ENCODE results near the gene NFKB1.

Gene NFKB1

GRCh38 chr4:102638621-102639020 lies 137.5 kb downstream of the NFKB1 start:
- Histone ChIP-seq H3K27me3 (ENCODE audit: insufficient read depth, low read length) (no peaks in the 10 kb centered on the region), H3K36me3 (ENCODE audit: insufficient read depth, low read length) (peaks cover 45% of the 10 kb centered on the region; the same call in 1 of the 2 replicates), H3F3A (ENCODE audit: insufficient read depth, low read length) (no peaks in the 10 kb centered on the region), H3K4me3 (ENCODE audit: low read depth, low read length, poor library complexity, severe bottlenecking) (no peak overlapping the region), H3K9ac (ENCODE audit: low read length) (no peak overlapping the region), H3K4me1 (ENCODE audit: insufficient read depth, low read length, severe bottlenecking) (no peaks in the 10 kb centered on the region), H3K79me2 (ENCODE audit: insufficient read depth, low read length) (no peaks in the 10 kb centered on the region; the same call in 1 of the 2 replicates), H4K20me1 (ENCODE audit: insufficient read depth, low read length) (no peaks in the 10 kb centered on the region), H2AFZ (ENCODE audit: low read length) (no peak overlapping the region), H3K9me3 (ENCODE audit: low read length) (no peaks in the 10 kb centered on the region), H3K4me2 (ENCODE audit: low read length) (no peak overlapping the region), H3K27ac (ENCODE audit: low read depth, low read length, poor library complexity, severe bottlenecking) (no peak overlapping the region), H3K9me2 (ENCODE audit: low read depth, low read length) (no peaks in the 10 kb centered on the region)
- no peak for TF ChIP-seq EZH2 (IDR thresholded peaks at IDR 0.05; ENCODE audit: borderline replicate concordance, low read length)
- no peak for TF ChIP-seq CTCF (IDR thresholded peaks at IDR 0.05; ENCODE audit: low read length)

GRCh38 chr4:102639598-102639997 lies 138.4 kb downstream of the NFKB1 start:
- Histone ChIP-seq H4K20me1 (ENCODE audit: insufficient read depth, low read length) (no peaks in the 10 kb centered on the region), H3K4me3 (ENCODE audit: low read depth, low read length, poor library complexity, severe bottlenecking) (no peak overlapping the region), H3K9me2 (ENCODE audit: low read depth, low read length) (no peaks in the 10 kb centered on the region), H2AFZ (ENCODE audit: low read length) (no peak overlapping the region), H3K4me1 (ENCODE audit: insufficient read depth, low read length, severe bottlenecking) (no peaks in the 10 kb centered on the region), H3K9me3 (ENCODE audit: low read length) (no peaks in the 10 kb centered on the region), H3K9ac (ENCODE audit: low read length) (no peak overlapping the region), H3K36me3 (ENCODE audit: insufficient read depth, low read length) (peaks cover 46% of the 10 kb centered on the region), H3K27ac (ENCODE audit: low read depth, low read length, poor library complexity, severe bottlenecking) (no peak overlapping the region), H3K79me2 (ENCODE audit: insufficient read depth, low read length) (no peaks in the 10 kb centered on the region), H3F3A (ENCODE audit: insufficient read depth, low read length) (no peaks in the 10 kb centered on the region), H3K27me3 (ENCODE audit: insufficient read depth, low read length) (no peaks in the 10 kb centered on the region), H3K4me2 (ENCODE audit: low read length) (no peak overlapping the region)
- TF ChIP-seq EZH2 (IDR thresholded peaks at IDR 0.05; ENCODE audit: borderline replicate concordance, low read length) (no peak), CTCF (IDR thresholded peaks at IDR 0.05; ENCODE audit: low read length) (no peak)

- Histone ChIP-seq H4K20me1 (ENCODE audit: insufficient read depth, low read length) (no peaks in the 10 kb centered on the region), H3K4me2 (ENCODE audit: low read length) (no peak overlapping the region), H3K9me3 (ENCODE audit: low read length) (no peaks in the 10 kb centered on the region), H3K9me2 (ENCODE audit: low read depth, low read length) (no peaks in the 10 kb centered on the region), H2AFZ (ENCODE audit: low read length) (no peak overlapping the region), H3K4me3 (ENCODE audit: low read depth, low read length, poor library complexity, severe bottlenecking) (no peak overlapping the region), H3K9ac (ENCODE audit: low read length) (no peak overlapping the region), H3K27me3 (ENCODE audit: insufficient read depth, low read length) (no peaks in the 10 kb centered on the region), H3K36me3 (ENCODE audit: insufficient read depth, low read length) (peaks cover 44% of the 10 kb centered on the region), H3F3A (ENCODE audit: insufficient read depth, low read length) (no peaks in the 10 kb centered on the region), H3K79me2 (ENCODE audit: insufficient read depth, low read length) (no peaks in the 10 kb centered on the region), H3K4me1 (ENCODE audit: insufficient read depth, low read length, severe bottlenecking) (no peaks in the 10 kb centered on the region), H3K27ac (ENCODE audit: low read depth, low read length, poor library complexity, severe bottlenecking) (no peak overlapping the region)
- no peak for TF ChIP-seq EZH2 (IDR thresholded peaks at IDR 0.05; ENCODE audit: borderline replicate concordance, low read length)
- TF ChIP-seq CTCF (IDR thresholded peaks at IDR 0.05; ENCODE audit: low read length) = no peak
Observed at GRCh38 chr4:102640669-102641068, 139.5 kb downstream of the NFKB1 start.
